Renal cortical epithelial cell (primary cell): ENCODE measurements around the gene YBX3. TPM values are rescaled to one million over a fixed set of nuclear protein-coding genes. Genes with fewer than 3 reads are reported as not detected.
A peak's percentile ranks its signal among the peaks of the same experiment; 100 is the strongest.

Source experiments
- DNase-seq: peaks from one replicate; pipeline ENCODE4 v3.0.0-alpha.2; 2011; ENCODE audit warnings: low read depth
- total RNA-seq: library from RNA; depleted of rRNA; stranded (reverse); fragments of >200 nt; gene quantifications from 2 replicates; pipeline ENCODE4 v1.2.3, GENCODE V29; 2014

The YBX3 gene
- total RNA-seq, 1 donor from 2014 or later, result 163 TPM

- no peak for DNase-seq
Measured at GRCh38 chr12:10669533-10669932, 53.6 kb downstream of the YBX3 start.

- no peak for DNase-seq
Measured at GRCh38 chr12:10668526-10668925, 54.6 kb downstream of the YBX3 start.

DNA sequence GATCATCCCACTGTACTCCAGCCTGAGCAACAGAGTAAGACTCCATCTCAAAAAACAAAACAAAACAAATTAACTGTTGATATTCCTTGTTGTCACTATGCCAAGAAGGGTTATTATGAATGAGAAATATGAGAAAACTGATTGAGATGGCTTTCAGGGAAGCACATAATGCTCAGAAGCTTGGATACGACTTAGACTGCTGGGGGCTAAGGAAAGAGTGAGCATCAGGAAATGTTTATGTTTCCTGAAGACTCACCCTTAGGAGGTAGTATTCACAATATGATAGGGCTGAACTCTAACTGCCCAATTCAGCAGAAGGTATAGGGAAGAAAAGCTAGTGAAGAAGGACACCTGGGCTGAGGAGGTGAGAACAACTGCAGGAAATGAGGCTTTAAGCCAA, 55.5 kb downstream of the YBX3 start:
- DNase-seq, result no peak

DNA sequence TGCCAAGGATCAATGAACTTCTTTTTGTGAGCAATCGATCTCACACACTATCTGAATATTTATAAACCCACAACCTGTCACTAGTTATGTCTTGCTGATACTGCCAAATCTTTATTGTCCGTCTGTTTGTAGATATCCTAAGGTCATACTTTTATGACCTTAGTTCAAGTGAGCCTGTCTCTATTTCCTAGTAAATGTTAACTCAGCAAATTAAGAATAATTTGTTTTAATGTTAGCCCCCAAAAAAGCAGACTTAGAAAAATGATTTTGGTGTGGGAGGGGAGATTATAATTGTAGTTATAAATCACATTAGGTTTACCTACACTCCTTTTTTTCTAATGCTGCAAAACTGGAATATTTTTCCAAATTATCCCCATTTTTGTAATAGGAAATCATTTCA, 58.6 kb downstream of the YBX3 start:
- no peak for DNase-seq

DNA sequence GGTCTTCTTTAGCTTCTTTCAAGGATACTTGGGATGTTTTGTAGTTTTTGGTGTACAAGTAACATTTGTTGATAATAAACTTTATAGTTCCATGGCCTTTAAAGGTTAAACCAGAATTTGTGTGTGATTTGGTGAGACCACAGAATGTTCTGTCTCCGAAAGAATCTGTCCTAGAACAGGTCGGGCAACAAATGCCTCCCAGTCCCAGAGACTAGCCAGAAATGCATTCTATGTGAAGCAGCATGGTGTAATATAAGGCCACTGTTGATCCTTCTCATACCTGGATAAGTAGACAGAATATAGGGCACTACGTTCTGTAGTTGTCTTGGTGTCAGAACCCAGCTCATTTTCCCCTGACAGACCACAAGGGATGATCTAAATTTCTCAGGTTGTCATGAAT, 59.3 kb downstream of the YBX3 start:
- DNase-seq, result no peak

- peak; percentile 9 for DNase-seq
Measured at GRCh38 chr12:10661338-10661737, 61.8 kb downstream of the YBX3 start.

DNA sequence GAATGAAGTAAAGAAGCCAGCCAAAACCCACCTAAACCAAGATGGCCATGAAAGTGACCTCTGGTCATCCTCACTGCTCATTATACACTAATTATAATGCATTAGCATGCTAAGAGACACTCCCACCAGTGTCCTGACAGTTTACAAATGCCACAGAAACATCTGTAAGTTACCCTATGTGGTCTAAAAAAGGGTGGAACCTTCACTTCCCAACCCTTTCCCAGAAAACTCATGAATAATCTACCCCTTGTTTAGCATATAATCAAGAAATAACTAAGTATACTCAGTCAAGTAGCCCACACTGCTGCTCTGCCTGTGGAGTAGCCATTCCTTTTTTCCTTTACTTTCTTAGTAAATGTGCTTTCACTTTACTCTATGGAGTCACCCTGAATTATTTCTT, 69.1 kb downstream of the YBX3 start:
- no peak for DNase-seq

DNA sequence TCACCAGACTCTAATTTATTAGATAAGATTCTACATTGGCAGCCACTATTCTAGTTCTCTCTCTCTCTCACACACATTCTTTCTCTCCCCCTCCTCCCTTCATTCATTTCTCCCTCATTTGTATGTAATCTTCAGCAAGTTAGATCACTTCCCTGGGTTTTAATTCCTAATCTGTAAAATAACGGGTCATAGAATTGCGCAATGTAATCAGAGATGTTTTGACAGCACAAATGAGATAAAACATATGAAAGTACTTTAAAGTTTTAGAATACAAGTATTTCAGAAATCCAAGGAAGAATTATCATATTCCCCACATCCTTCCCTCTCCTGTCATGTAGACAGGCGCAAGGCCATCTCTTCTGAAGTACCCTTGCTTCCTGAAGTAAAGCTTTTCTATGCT, 70.9 kb downstream of the YBX3 start:
- DNase-seq, result no peak

Other genes starting within 250 kb of the YBX3 start
- 1.2 and 2.6 TPM in 2 replicates for gene EIF2S3B, start 217.4 kb downstream of the YBX3 start, total RNA-seq
- gene MAGOHB, start 109.7 kb downstream of the YBX3 start, total RNA-seq, result 12.3 and 16.7 TPM in 2 replicates
- gene STYK1, start 49.3 kb downstream of the YBX3 start, total RNA-seq, result 2.6 and 4.3 TPM in 2 replicates
- 0.20 TPM in 1 of 2 replicates, not detected in the other for gene TAS2R7, start 79.3 kb upstream of the YBX3 start, total RNA-seq
- 0.25 TPM in 1 of 2 replicates, not detected in the other for gene TAS2R8, start 84.0 kb upstream of the YBX3 start, total RNA-seq
- gene TAS2R9, start 86.8 kb upstream of the YBX3 start, total RNA-seq, result 0.35 TPM in 1 of 2 replicates, not detected in the other
- gene TAS2R10, start 103.0 kb upstream of the YBX3 start, total RNA-seq, result 3.0 TPM in 1 of 2 replicates, not detected in the other
- 1.4 and 2.3 TPM in 2 replicates for gene PRR4, start 126.2 kb upstream of the YBX3 start, total RNA-seq
- 5.9 and 14.8 TPM in 2 replicates for gene PRH1, start 160.9 kb upstream of the YBX3 start, total RNA-seq
- gene TAS2R13, start 186.2 kb upstream of the YBX3 start, total RNA-seq, result 5.2 TPM in 1 of 2 replicates, not detected in the other
- gene PRH2, start 205.9 kb upstream of the YBX3 start, total RNA-seq, result not detected in 2 replicates
- 1.4 and 7.1 TPM in 2 replicates for gene TAS2R14, start 215.9 kb upstream of the YBX3 start, total RNA-seq